ENCODE results near the gene ARHGAP45.
"Not testable (repeated sequence)": the region's sequence is repeated elsewhere in the genome, so short reads cannot be mapped to it uniquely, and the experiment has no call there.

Gene ARHGAP45

DNA sequence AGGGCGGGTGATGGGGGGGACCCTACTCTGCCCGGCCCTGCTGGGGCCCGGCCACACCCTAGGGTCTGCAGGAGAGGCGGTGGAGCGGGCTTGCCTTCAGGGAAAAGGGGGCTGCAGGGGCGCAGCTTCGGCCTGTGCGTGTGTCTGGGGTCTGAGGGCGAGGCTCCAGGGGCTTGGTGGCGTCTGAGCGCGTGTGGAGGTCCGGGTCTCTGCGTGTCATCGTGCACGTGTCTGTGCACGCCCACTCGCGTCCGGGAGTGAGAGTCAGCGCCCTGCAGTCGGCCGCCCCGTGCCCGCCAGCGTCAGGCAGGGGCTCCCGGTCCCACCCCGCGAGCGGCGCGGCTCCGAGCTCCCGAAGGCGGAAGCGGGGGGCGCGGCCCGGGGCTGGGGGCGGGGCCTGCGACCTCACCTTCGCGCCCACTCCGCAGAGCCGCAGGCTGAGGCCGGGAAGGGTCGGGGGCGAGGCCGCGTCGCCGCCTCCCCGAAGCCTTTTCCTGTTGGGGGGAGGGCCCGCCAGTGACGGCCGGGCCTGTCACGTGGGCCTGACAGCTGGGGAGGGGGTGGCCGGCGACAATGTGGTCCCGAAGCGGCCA lies at the start of gene ARHGAP45:
Gene ARHGAP45 (plus strand): TSS at position 420 of the 593 bp plus-strand sequence. CDS start 239 bp downstream, outside the sequence.
- DNase-seq (ENCODE audit: low read depth): no peak

GRCh38 chr19:1017906-1018305 lies 49.1 kb upstream of the ARHGAP45 start:
- DNase-seq (ENCODE audit: low read depth): no peak

DNA sequence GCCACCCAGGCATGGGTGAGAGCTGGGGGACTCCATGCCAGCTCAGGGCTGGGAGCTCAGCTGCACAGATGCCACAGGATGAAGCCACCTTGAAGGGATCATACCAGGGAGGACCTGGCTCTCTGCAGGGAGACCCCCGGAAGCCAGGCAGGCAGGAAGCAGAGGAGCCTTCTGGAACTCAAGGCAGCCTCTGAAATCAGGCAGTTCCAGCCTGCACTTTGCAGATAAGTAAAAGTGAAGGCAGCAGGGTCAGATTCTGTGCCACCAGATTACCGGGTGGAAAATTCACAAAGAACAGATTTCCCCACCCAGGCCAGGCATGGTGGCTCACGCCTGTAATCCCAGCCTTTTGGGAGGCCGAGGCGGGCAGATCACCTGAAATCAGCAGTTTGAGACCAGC lies 48.6 kb upstream of the ARHGAP45 start:
- DNase-seq (ENCODE audit: low read depth): no peak

DNA sequence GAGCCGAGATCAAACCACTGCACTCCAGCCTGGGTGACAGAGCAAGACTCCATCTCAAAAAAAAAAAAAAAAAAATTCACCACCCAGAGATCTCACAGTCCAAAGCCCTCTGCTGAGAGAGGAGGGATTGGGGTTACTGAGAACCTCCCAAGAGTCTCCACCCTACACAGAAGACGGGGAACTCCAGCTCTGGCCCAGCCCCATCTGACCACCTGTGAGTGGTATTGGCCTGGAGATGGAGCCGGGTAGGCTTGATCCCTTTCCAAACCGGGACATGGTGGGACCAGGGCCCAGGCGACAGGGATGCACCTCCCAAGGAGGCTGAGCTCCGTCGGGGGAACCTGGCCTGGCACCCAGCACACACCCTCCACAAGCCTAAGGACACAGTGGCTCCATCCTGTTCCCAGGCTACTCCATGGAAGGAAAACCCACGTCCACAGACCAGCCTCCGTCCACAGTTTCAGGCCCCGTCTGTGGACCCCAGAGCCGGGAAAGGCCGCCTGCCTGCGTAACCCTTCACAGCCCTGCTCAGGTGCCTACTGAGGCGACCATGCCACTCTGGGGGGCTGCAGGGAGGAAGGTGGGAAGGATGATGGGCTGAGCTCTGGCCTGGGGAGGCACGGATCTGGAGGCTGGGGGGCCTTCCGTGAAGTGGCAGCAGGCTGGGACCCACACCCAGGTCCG lies 47.9 kb upstream of the ARHGAP45 start:
- DNase-seq (ENCODE audit: low read depth): no peak

GRCh38 chr19:1019616-1019961 lies 47.4 kb upstream of the ARHGAP45 start:
- no peak for DNase-seq (ENCODE audit: low read depth)

DNA sequence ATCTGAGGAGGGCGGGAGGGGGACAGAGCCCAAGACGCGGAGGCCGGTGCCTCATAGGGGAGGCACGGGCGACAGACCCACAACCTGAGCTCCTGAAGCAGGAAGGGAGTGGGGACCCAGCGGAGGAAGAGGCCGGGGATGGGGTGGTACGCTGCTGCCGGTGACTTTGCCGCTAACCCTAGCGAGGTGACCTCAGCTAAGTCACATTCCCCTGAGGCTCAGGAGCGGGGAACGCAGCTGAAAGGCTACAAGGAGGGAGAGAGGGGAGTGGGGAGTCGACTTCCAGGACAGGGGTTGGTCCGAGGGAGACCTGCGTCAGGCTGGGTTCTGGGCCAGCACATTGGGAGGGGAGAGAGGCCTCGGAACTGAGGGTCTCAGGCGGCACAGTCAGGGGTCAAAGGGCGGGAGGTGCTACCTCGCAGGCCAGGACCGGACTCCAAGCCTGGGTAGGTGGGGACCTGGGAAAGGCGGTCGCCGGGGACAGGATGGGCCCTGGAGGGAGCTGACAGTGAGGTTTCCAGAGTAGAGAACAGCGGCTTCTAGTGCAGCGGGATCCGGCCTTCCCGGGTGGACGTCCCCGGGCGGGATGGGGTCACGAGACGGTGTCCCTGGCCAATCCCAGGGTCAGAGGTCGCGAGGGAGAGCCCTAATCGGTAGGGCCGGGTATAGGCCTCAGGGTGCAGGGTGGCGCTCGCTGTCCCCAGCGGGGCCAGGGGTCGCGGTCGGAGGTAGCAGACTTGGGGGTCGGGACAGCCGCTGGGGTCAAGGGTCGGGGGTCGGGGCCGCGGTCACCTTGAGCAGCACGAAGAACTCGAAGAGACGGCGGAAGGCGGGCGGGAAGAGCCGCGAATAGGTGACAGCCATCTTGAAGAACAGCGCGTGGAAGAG lies 46.7 kb upstream of the ARHGAP45 start:
- DNase-seq (ENCODE audit: low read depth): no peak

DNA sequence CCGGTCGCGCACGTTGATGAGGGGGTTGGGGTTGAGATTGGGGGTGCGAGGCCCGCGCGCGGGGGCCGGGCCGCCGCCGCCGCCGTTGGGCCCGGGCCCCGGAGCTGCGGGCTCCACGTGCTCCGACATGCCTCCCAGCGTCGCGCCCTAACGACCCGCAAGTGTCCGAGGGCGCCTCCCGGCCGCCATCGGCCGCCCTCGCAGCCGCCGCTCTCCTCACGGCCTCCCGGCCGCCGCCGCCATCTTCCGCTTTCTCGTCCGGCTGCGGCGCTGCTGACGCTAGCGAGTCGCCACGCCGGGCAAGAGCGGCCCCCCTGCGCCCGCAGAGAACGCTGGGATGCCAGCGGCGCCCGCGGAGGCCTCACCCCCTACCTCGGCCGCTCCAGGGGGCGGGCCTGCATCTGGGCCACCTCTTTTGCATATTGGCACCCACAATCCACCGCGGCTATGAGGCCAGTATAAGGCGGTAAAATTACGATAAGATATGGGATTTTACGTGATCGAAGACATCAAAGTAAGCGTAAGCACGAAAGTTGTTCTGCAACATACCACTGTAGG lies 46.0 kb upstream of the ARHGAP45 start, which contains the start of gene TMEM259:
Gene TMEM259 (minus strand): TSS at position 256 of the 558 bp plus-strand sequence. CDS start 127 bp downstream, at position 129.
- peak; percentile 95 for DNase-seq (ENCODE audit: low read depth)

- DNase-seq (ENCODE audit: low read depth): not testable (repeated sequence)
Observed at GRCh38 chr19:1023883-1024188, 43.1 kb upstream of the ARHGAP45 start.

- DNase-seq (ENCODE audit: low read depth): not testable (repeated sequence)
Observed at GRCh38 chr19:1025080-1025479, 41.9 kb upstream of the ARHGAP45 start.

- DNase-seq (ENCODE audit: low read depth): peak; percentile 68
Observed at GRCh38 chr19:1025960-1026782, 40.8 kb upstream of the ARHGAP45 start, which contains the start of gene CNN2. CNN2 (plus strand) TSS chr19:1026608; CDS start chr19:1026662, 54 bp downstream.

GRCh38 chr19:1026783-1027649 lies 40.0 kb upstream of the ARHGAP45 start:
- no peak for DNase-seq (ENCODE audit: low read depth)

GRCh38 chr19:1027650-1028061 lies 39.3 kb upstream of the ARHGAP45 start:
- no peak for DNase-seq (ENCODE audit: low read depth)

DNA sequence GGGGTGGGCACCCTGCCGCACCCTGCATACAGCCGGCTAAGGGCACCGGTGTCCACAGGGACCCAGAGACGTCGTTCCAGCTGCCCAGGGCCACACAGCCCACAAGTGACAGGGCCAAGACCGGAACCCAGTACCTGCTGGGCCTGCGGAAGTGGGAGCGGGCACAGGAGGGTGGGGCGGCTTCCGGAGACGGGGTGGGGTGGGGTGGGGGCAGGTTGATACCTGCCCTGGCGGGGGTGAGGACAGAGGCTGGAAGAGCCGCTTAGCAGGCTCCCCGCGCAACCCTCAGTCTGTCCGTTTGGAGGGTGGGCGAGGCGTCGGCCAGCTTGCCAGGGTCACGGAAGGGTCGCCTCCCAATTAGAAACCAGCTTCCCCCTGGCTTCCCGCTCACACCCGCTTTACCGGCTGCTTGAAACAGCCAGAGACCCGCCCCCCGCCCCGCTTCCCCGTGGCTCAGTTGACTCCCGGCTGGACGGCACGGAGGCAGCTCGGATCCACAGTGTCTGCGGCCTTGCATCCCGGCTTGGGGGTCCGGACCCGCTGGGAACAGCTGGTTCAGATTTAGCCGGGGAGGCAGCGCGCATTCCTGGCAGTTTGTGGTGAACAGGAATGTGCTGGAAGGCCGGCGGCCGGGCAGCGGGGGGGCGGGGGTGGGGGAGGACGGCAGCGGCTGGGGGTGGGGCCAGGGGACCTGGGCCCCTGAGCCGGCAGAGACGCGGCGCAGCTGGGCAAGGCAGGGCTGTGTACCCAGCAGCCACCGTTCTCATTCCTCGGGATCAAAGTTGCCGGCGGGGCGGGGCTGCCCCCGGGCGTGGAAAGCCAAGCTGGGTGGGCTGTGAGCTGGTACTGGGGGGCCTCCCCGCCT lies 38.7 kb upstream of the ARHGAP45 start:
- peak; percentile 93 for DNase-seq (ENCODE audit: low read depth)

GRCh38 chr19:1032264-1032867 lies 34.6 kb upstream of the ARHGAP45 start:
- DNase-seq (ENCODE audit: low read depth): no peak

- no peak for DNase-seq (ENCODE audit: low read depth)
Observed at GRCh38 chr19:1035998-1036621, 30.9 kb upstream of the ARHGAP45 start.

DNA sequence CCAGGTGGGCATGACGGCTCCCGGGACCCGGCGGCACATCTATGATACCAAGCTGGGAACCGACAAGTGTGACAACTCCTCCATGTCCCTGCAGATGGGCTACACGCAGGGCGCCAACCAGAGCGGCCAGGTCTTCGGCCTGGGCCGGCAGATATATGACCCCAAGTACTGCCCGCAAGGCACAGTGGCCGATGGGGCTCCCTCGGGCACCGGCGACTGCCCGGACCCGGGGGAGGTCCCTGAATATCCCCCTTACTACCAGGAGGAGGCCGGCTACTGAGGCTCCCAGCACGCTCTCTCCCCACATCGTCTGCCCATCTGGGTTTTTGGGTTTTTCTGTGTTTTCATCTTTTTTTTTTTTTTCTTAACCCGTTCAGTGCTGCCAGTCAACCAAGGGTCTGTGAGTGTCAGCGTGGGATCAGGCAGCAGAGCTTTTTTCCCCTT lies 29.3 kb upstream of the ARHGAP45 start:
- DNase-seq (ENCODE audit: low read depth): no peak

DNA sequence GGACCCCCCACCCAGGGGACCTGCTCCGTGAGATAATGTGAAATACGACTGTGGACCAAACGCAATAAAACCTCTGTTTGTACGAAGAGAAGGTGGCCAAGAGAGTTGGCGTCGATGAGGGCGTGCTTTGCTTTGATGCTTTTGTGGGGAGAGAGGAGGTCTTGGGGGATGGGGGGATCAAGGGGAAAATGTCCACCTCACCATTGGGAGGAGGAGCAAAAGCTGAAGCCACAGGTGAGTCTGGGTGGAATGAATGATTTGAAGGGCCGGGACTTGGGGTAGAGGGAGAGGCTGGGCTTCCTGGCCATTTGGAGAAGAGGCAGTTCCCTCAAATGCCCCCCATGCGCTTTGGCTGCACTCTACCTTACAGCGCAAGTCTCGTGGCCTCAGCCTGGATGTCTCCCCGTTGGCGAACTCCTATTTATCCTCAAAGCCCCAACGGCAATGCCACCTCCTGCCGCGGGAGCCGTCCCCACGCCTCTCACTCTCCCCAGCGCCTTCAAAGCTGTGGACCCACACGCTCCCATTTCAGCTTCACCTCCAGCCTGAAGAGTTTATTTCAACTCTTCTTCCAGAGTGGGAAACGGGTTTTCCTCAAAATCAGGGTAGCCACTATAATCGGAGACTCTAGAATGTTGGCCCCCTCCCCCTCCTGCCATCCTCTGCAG lies 27.9 kb upstream of the ARHGAP45 start:
- peak; percentile 30 for DNase-seq (ENCODE audit: low read depth)

Data from amniotic epithelial cell (primary cell).